Trophoblast cell (in vitro differentiated cells and primary cell): ENCODE data around the gene DDIAS.
A peak's percentile ranks its signal among the peaks of the same experiment; 100 is the strongest.
"Not testable (repeated sequence)": the region's sequence is repeated elsewhere in the genome, so short reads cannot be mapped to it uniquely, and the experiment has no call there.

Experiments
- DNase-seq, 2 donors: peaks; one replicate each; pipeline ENCODE4 v3.0.0-alpha.2; 2016
- H2AFZ ChIP-seq: 2 replicates; pipeline ENCODE4 v1.6.1; 2013; ENCODE audit warnings: low read length, moderate library complexity, mild to moderate bottlenecking; ENCODE audit not compliant: insufficient read depth, poor library complexity
- H2AK5ac ChIP-seq: 2 replicates; pipeline ENCODE4 v1.6.1; 2013; ENCODE audit warnings: mild to moderate bottlenecking, low read length
- H2BK120ac ChIP-seq: 2 replicates; pipeline ENCODE4 v1.6.1; 2013; ENCODE audit warnings: low read length, mild to moderate bottlenecking, moderate library complexity; ENCODE audit not compliant: insufficient read depth, poor library complexity
- H2BK12ac ChIP-seq: 2 replicates; pipeline ENCODE4 v1.6.1; 2013; ENCODE audit warnings: mild to moderate bottlenecking, low read length, moderate library complexity
- H2BK5ac ChIP-seq: 2 replicates; pipeline ENCODE4 v1.6.1; 2013; ENCODE audit warnings: low read length, low read depth, moderate library complexity, mild to moderate bottlenecking; ENCODE audit not compliant: poor library complexity
- H3K14ac ChIP-seq: 2 replicates; pipeline ENCODE4 v1.6.1; 2013; ENCODE audit warnings: mild to moderate bottlenecking, low read length
- H3K18ac ChIP-seq: 2 replicates; pipeline ENCODE4 v1.6.1; 2013; ENCODE audit warnings: mild to moderate bottlenecking, low read length
- H3K23ac ChIP-seq: 2 replicates; pipeline ENCODE4 v1.6.1; 2013; ENCODE audit warnings: low read length
- H3K27ac ChIP-seq: 2 replicates; pipeline ENCODE4 v1.5.1; 2013; ENCODE audit warnings: low read depth, mild to moderate bottlenecking, inconsistent platforms, low read length, moderate library complexity
- H3K27me3 ChIP-seq: 2 replicates; pipeline ENCODE4 v1.6.1; 2013; ENCODE audit warnings: inconsistent platforms, mild to moderate bottlenecking, low read length, moderate library complexity; ENCODE audit not compliant: insufficient read depth
- H3K36me3 ChIP-seq, 2 experiments: 1 replicate in 1 of 2; 2 replicates in 1 of 2; pipeline ENCODE4 v1.6.1; 2013; ENCODE audit warnings: low read length in 2 of 2, mild to moderate bottlenecking in 2 of 2, moderate library complexity in 1 of 2; ENCODE audit not compliant: insufficient read depth in 2 of 2, control insufficient read depth in 1 of 2
- H3K4ac ChIP-seq: 2 replicates; pipeline ENCODE4 v1.6.1; 2013; ENCODE audit warnings: low read depth, mild to moderate bottlenecking, low read length, moderate library complexity
- H3K4me1 ChIP-seq, 2 experiments: 1 replicate in 1 of 2; 2 replicates in 1 of 2; pipeline ENCODE4 v1.6.1; 2013; ENCODE audit warnings: low read length in 2 of 2, mild to moderate bottlenecking in 2 of 2, moderate library complexity in 1 of 2; ENCODE audit not compliant: insufficient read depth in 2 of 2, control insufficient read depth in 1 of 2
- H3K4me2 ChIP-seq: 2 replicates; pipeline ENCODE4 v1.6.1; 2013; ENCODE audit warnings: inconsistent platforms, mild to moderate bottlenecking, low read length, moderate library complexity
- H3K4me3 ChIP-seq: 2 replicates; pipeline ENCODE4 v1.5.1; 2013; ENCODE audit warnings: mild to moderate bottlenecking, low read depth, low read length, inconsistent platforms
- H3K79me1 ChIP-seq: one replicate; pipeline ENCODE4 v1.6.1; 2013; ENCODE audit warnings: low read length
- H3K79me2 ChIP-seq: 2 replicates; pipeline ENCODE4 v1.6.1; 2013; ENCODE audit warnings: low read length, mild to moderate bottlenecking; ENCODE audit not compliant: control insufficient read depth, insufficient read depth, poor library complexity
- H3K9ac ChIP-seq: 2 replicates; pipeline ENCODE4 v1.6.1; 2013; ENCODE audit warnings: mild to moderate bottlenecking, low read length
- H3K9me3 ChIP-seq: 2 replicates; pipeline ENCODE4 v1.6.1; 2013; ENCODE audit warnings: low read depth, mild to moderate bottlenecking, control low read depth, inconsistent platforms, low read length; ENCODE audit not compliant: insufficient read depth
- H4K12ac ChIP-seq: 2 replicates; pipeline ENCODE4 v1.6.1; 2013; ENCODE audit warnings: low read depth, mild to moderate bottlenecking, low read length, moderate library complexity
- H4K8ac ChIP-seq: 2 replicates; pipeline ENCODE4 v1.6.1; 2013; ENCODE audit warnings: low read depth, mild to moderate bottlenecking, low read length, moderate library complexity
- H4K91ac ChIP-seq: one replicate; pipeline ENCODE4 v1.6.1; 2013; ENCODE audit warnings: low read depth, mild to moderate bottlenecking, low read length, moderate library complexity
- WGBS: extraction: QIAGEN DNeasy Blood & Tissue Kit; methylation state at CpG from one replicate; pipeline ENCODE4 v1.1.7; 2013; ENCODE audit warnings: missing lambda C conversion rate; ENCODE audit not compliant: insufficient read length, insufficient coverage; ENCODE audit errors: extremely low coverage; 5-methylcytosine and 5-hydroxymethylcytosine counted together

DDIAS gene

DNA sequence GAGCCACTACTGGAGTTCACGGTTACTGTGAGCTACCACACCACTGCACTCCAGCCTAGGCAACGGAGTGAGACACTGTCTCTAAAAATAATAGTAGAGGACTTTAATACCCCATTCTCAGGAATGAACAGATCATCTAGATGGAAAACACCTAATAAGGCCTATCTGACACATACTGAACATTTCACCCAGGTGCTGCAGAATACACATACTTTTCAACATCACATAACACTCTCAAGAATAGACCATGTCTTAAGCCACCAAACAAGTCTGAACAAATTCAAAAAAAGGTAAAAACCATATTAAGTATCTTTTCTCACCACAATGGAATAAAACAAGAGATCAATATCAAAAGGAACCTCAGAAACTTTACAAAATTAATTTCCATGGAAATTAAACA, 37.9 kb downstream of the DDIAS start:
- no peaks in the 10 kb centered on the region for H3K79me2 ChIP-seq
- H3K27me3 ChIP-seq = no peaks in the 10 kb centered on the region
- H3K9me3 ChIP-seq = peaks cover 2% of the 10 kb centered on the region
- WGBS = no CpG with 5 or more reads among the region's 2 CpGs
- H3K23ac ChIP-seq = no peak overlapping the region
- no peak overlapping the region for H3K4ac ChIP-seq
- H3K4me1 ChIP-seq = peaks cover 0 to 2% of the 10 kb centered on the region in 2 experiments
- H3K27ac ChIP-seq = no peak overlapping the region
- no peak overlapping the region for H2BK12ac ChIP-seq
- no peak overlapping the region for H4K12ac ChIP-seq
- no peaks in the 10 kb centered on the region for H3K36me3 ChIP-seq
- H4K8ac ChIP-seq = no peak overlapping the region
- H3K4me3 ChIP-seq = no peak overlapping the region
- no peaks in the 10 kb centered on the region for H3K79me1 ChIP-seq
- H3K9ac ChIP-seq = no peak overlapping the region
- no peak overlapping the region for H3K18ac ChIP-seq
- no peak overlapping the region for H4K91ac ChIP-seq
- no peak overlapping the region for H2AK5ac ChIP-seq
- H3K14ac ChIP-seq = no peak overlapping the region
- no peak overlapping the region for H3K4me2 ChIP-seq
- no peak overlapping the region for H2AFZ ChIP-seq
- H2BK5ac ChIP-seq = no peak overlapping the region
- DNase-seq = no peak
- no peak overlapping the region for H2BK120ac ChIP-seq

- Histone ChIP-seq H4K8ac (no peak overlapping the region), H3K4me3 (peak overlapping the region; percentile 23), H2BK120ac (no peak overlapping the region), H3K79me2 (no peaks in the 10 kb centered on the region), H3K9ac (no peak overlapping the region), H3K14ac (no peak overlapping the region), H4K91ac (no peak overlapping the region), H3K27me3 (no peaks in the 10 kb centered on the region), H3K9me3 (peaks cover 2% of the 10 kb centered on the region), H2AK5ac (no peak overlapping the region), H3K4ac (no peak overlapping the region), H3K4me2 (no peak overlapping the region), H2BK12ac (no peak overlapping the region), H2BK5ac (no peak overlapping the region), H4K12ac (no peak overlapping the region), H3K23ac (no peak overlapping the region), H3K79me1 (no peaks in the 10 kb centered on the region), H3K18ac (no peak overlapping the region), H3K4me1 (peaks cover 0 to 2% of the 10 kb centered on the region in 2 experiments), H3K36me3 (no peaks in the 10 kb centered on the region), H2AFZ (no peak overlapping the region), H3K27ac (no peak overlapping the region)
- no peak for DNase-seq
- WGBS = no CpG with 5 or more reads among the region's 2 CpGs
These were observed 40.8 kb downstream of the DDIAS start for GRCh38 chr11:82942376-82942775.

DNA sequence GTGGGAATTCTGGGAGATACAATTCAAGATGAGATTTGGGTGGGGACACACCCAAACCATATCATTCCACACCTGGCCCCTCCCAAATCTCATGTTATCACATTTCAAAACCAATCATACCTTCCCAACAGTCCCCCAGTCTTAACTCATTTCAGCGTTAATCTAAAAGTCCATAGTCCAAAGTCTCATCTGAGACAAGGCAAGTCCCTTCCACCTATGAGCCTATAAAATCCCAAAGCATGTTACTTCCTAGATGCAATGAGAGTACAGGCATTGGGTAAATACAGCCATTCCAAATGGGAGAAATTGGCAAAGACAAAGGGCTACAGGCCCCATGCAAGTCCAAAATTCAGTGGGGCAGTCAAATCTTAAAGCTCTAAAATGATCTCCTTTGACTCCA, 41.9 kb downstream of the DDIAS start:
- H3K4me3 ChIP-seq, H2BK120ac ChIP-seq, H3K36me3 ChIP-seq, H3K23ac ChIP-seq, H3K4me1 ChIP-seq, H3K9ac ChIP-seq, H2AFZ ChIP-seq, H3K27ac ChIP-seq, H3K18ac ChIP-seq, H4K12ac ChIP-seq, H4K8ac ChIP-seq, H3K4ac ChIP-seq, H3K79me2 ChIP-seq, H4K91ac ChIP-seq, H3K27me3 ChIP-seq, DNase-seq, H2AK5ac ChIP-seq, H2BK12ac ChIP-seq, H3K79me1 ChIP-seq, H2BK5ac ChIP-seq, H3K4me2 ChIP-seq, H3K9me3 ChIP-seq, H3K14ac ChIP-seq: not testable (repeated sequence)
- WGBS = no CpG with 5 or more reads among the region's 1 CpG

- no peak overlapping the region for H3K14ac ChIP-seq
- H3K36me3 ChIP-seq = no peaks in the 10 kb centered on the region
- no peak overlapping the region for H2BK120ac ChIP-seq
- WGBS = no CpG with 5 or more reads among the region's 2 CpGs
- H2AK5ac ChIP-seq = no peak overlapping the region
- no peak overlapping the region for H2BK12ac ChIP-seq
- no peaks in the 10 kb centered on the region for H3K27me3 ChIP-seq
- H3K4me1 ChIP-seq = peaks cover 0 to 2% of the 10 kb centered on the region in 2 experiments
- H3K4me2 ChIP-seq = no peak overlapping the region
- H3K4ac ChIP-seq = no peak overlapping the region
- no peak overlapping the region for H4K91ac ChIP-seq
- DNase-seq = no peak
- H3K9ac ChIP-seq = no peak overlapping the region
- H3K4me3 ChIP-seq = no peak overlapping the region
- no peak overlapping the region for H3K23ac ChIP-seq
- H3K79me2 ChIP-seq = no peaks in the 10 kb centered on the region
- H3K9me3 ChIP-seq = peaks cover 2% of the 10 kb centered on the region
- no peak overlapping the region for H2AFZ ChIP-seq
- H3K18ac ChIP-seq = no peak overlapping the region
- H3K27ac ChIP-seq = no peak overlapping the region
- no peak overlapping the region for H4K8ac ChIP-seq
- H3K79me1 ChIP-seq = no peaks in the 10 kb centered on the region
- no peak overlapping the region for H2BK5ac ChIP-seq
- no peak overlapping the region for H4K12ac ChIP-seq
These were observed 42.7 kb downstream of the DDIAS start for GRCh38 chr11:82944198-82944597.
